MCF 10A (cell line): ENCODE results near the gene SEMA5A. TPM values are rescaled to one million over a fixed set of nuclear protein-coding genes. Genes with fewer than 3 reads are reported as not detected.

Experiments used
- BruUV-seq: library from RNA; stranded (reverse); fragments of 400-500 nt; replicated peaks from 2 replicates; lab custom pipeline; 2021; lab: Mats Ljungman, UMichigan
- CTCF ChIA-PET: fragments of 300-600 bp; sonication (Branson Sonifier 250); formaldehyde crosslinking; extraction: SDS; loops from one replicate; lab custom pipeline; 2021; ENCODE audit warnings: antibody characterized with exemption, inconsistent platforms; lab: Yijun Ruan, JAX
- POLR2A ChIA-PET: fragments of 300-600, 350-650 bp; sonication (Branson Sonifier 250); formaldehyde crosslinking; extraction: SDS; loops from one replicate; lab custom pipeline; 2020; ENCODE audit warnings: antibody characterized with exemption, inconsistent platforms; lab: Yijun Ruan, JAX
- DNase-seq: peaks from one replicate; pipeline ENCODE4 v3.0.0-alpha.2; 2018; ENCODE audit not compliant: unreplicated experiment
- H3K27ac Mint-ChIP-seq: one replicate; pipeline ENCODE4 v1.8.0; 2022; ENCODE audit warnings: mild to moderate bottlenecking, low read depth, mixed read lengths; ENCODE audit not compliant: unreplicated experiment
- H3K27me3 Mint-ChIP-seq: one replicate; pipeline ENCODE4 v1.8.0; 2022; ENCODE audit warnings: mixed read lengths; ENCODE audit not compliant: insufficient read depth, unreplicated experiment
- H3K36me3 Mint-ChIP-seq: one replicate; pipeline ENCODE4 v1.8.0; 2022; ENCODE audit warnings: mild to moderate bottlenecking, moderate library complexity, mixed read lengths; ENCODE audit not compliant: insufficient read depth, unreplicated experiment
- H3K4me1 Mint-ChIP-seq: one replicate; pipeline ENCODE4 v1.8.0; 2022; ENCODE audit warnings: mixed read lengths; ENCODE audit not compliant: insufficient read depth, unreplicated experiment
- H3K4me3 Mint-ChIP-seq: one replicate; pipeline ENCODE4 v1.8.0; 2022; ENCODE audit warnings: mild to moderate bottlenecking, moderate library complexity, mixed read lengths; ENCODE audit not compliant: unreplicated experiment
- H3K9me3 Mint-ChIP-seq: one replicate; pipeline ENCODE4 v1.8.0; 2022; ENCODE audit warnings: mixed read lengths; ENCODE audit not compliant: unreplicated experiment
- intact Hi-C: fragments of 100-400 bp; cut with micrococcal nuclease; formaldehyde crosslinking; loops from 2 replicates; pipeline ENCODE4 v1.14.1; 2022
- total RNA-seq: library from RNA; stranded (reverse); gene quantifications from 2 replicates; pipeline ENCODE4 v1.2.3, GENCODE V29; 2022
- TF ChIP-seq, protein P1 (sequence below): fragments of 200-600 bp; IDR thresholded peaks from one replicate; pipeline ENCODE4 v1.8.0; 2022; ENCODE audit warnings: antibody characterized with exemption, mild to moderate bottlenecking; ENCODE audit not compliant: unreplicated experiment

The SEMA5A gene
- total RNA-seq, 1 experiment from 2014 or later: 1.2 TPM

DNA sequence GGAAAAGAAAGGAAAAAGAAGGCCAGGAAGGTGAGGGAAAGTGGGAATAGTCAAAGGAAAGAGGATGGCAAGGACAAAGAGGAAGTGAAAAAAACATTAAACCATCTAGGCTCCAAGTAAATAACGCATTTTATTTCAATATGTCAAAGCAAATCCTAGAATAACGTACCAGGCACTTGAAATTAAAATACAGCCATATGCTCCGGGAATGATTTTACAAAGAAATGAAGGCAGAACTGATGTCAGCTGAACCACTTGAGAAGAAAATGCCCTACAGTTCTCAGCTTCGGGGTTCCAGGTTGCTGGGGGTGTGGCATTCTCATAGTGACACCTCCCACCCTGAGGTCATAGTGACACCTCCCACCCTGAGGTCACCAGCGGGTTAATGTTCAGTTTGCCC is 281.6 kb downstream of the SEMA5A start:
- BruUV-seq: no TSS peak
- Mint-ChIP-seq H3K9me3 (peaks cover 6% of the 10 kb centered on the region), H3K27ac (no peak overlapping the region), H3K4me3 (no peak overlapping the region), H3K27me3 (no peaks in the 10 kb centered on the region), H3K36me3 (no peaks in the 10 kb centered on the region), H3K4me1 (peaks cover 19% of the 10 kb centered on the region)
- intact Hi-C loops: no loop called here
- POLR2A ChIA-PET: no interaction called here
- CTCF ChIA-PET: interaction anchor here (1.5 kb wide), 1 partner anchor 23 kb away, joined by 3 read pairs; no protein-coding TSS in a partner anchor
- no peak for DNase-seq
- TF ChIP-seq, protein P1, sequence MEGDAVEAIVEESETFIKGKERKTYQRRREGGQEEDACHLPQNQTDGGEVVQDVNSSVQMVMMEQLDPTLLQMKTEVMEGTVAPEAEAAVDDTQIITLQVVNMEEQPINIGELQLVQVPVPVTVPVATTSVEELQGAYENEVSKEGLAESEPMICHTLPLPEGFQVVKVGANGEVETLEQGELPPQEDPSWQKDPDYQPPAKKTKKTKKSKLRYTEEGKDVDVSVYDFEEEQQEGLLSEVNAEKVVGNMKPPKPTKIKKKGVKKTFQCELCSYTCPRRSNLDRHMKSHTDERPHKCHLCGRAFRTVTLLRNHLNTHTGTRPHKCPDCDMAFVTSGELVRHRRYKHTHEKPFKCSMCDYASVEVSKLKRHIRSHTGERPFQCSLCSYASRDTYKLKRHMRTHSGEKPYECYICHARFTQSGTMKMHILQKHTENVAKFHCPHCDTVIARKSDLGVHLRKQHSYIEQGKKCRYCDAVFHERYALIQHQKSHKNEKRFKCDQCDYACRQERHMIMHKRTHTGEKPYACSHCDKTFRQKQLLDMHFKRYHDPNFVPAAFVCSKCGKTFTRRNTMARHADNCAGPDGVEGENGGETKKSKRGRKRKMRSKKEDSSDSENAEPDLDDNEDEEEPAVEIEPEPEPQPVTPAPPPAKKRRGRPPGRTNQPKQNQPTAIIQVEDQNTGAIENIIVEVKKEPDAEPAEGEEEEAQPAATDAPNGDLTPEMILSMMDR: no peak

DNA sequence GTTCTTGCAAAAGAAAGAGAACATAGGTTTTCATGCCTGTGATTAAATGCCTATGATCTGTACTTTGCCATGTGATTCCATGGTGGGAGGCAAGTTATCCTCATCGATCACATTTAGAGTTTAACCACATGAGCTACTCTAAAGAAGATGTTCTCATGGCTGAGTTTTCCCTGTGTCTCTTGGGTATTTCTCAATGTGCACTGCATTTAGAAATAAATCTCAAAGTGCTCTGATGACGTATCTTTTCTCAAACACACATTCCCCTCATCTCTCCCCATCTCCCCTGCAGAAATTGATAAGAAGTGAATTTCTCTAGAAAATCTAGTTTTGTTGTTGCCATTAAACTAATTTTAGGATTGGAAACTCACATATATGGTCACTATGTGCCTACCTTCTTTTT is 282.2 kb downstream of the SEMA5A start:
- H3K27me3 Mint-ChIP-seq: no peaks in the 10 kb centered on the region

DNA sequence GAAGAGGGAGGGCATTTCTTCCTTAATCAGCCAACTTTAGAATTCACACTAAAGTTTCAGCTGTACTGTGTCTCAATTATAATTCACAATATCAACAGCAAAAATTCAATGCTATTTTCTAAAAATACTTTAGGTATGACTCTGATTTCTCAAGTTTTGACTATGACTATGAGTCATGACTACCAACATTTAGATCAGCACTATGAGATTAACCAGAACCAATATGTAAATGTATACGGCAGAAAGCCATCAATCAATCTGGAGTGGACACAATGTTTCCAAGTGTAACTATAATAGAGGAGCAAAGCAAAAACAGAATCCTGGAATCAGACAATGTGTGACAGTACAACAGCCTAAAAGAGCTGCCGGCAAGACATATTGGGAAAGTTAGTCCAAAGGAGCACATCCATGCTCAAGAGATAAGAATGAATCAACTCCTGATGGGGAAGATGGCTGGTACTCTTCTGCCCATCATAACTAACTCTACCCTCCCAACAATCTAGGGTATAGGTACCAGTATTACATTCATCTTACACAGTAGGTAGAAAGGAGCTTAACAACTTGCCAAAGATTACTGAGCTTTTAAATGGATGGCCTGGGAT is 294.4 kb downstream of the SEMA5A start:
- POLR2A ChIA-PET: interaction anchor here (1.4 kb wide), 1 partner anchor 18 kb away, joined by 5 read pairs; no protein-coding TSS in a partner anchor
- Mint-ChIP-seq H3K4me3 (no peak overlapping the region), H3K4me1 (peaks cover 8% of the 10 kb centered on the region), H3K27me3 (no peaks in the 10 kb centered on the region), H3K9me3 (no peaks in the 10 kb centered on the region), H3K27ac (peak overlapping the region; percentile 78), H3K36me3 (no peaks in the 10 kb centered on the region)
- intact Hi-C loops: no loop called here
- BruUV-seq: no TSS peak
- TF ChIP-seq, protein P1: no peak
- CTCF ChIA-PET: interaction anchor here (0.6 to 1.0 kb wide), 3 partner anchors 9 to 42 kb away, joined by 3 read pairs; no protein-coding TSS in a partner anchor
- DNase-seq: peak; percentile 7

More for the DNA sequence above, 282.2 kb downstream of the SEMA5A start:
- BruUV-seq: no TSS peak
- no peak for DNase-seq
- H3K27ac Mint-ChIP-seq: no peak overlapping the region
- peaks cover 19% of the 10 kb centered on the region for H3K4me1 Mint-ChIP-seq
- intact Hi-C loops: no loop called here
- TF ChIP-seq, protein P1: no peak
- H3K4me3 Mint-ChIP-seq: no peak overlapping the region
- peaks cover 6% of the 10 kb centered on the region for H3K9me3 Mint-ChIP-seq
- H3K36me3 Mint-ChIP-seq: no peaks in the 10 kb centered on the region
- CTCF ChIA-PET: no interaction called here
- POLR2A ChIA-PET: no interaction called here

DNA sequence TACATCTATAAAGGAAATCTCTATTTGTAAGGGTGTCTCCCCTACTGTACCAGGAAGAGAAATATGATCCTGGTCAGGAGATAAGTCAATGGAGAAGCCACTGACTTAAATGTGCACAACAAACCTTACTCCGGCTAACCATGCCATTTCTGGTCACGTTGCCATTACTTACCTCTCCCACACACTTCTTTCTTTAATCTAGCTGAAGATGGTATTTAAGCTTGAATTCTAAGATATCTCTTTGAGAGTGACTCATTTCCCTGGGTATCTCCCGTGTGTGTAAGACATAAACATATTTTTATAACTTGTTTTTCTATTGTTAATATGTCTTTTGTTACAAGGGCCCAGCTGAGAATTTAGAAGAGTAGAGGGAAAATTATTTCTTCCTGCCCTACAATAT is 296.6 kb downstream of the SEMA5A start:
- intact Hi-C loops: no loop called here
- Mint-ChIP-seq H3K36me3 (no peaks in the 10 kb centered on the region), H3K4me1 (peaks cover 8% of the 10 kb centered on the region), H3K9me3 (no peaks in the 10 kb centered on the region), H3K27me3 (no peaks in the 10 kb centered on the region), H3K27ac (no peak overlapping the region), H3K4me3 (no peak overlapping the region)
- POLR2A ChIA-PET: no interaction called here
- no TSS peak for BruUV-seq
- CTCF ChIA-PET: interaction anchor here (0.6 kb wide), 1 partner anchor 58 kb away, joined by 3 read pairs; no protein-coding TSS in a partner anchor
- no peak for DNase-seq
- TF ChIP-seq, protein P1: no peak
